Thoracic aorta (tissue), 2 donors: Measurements from ENCODE around the gene GORASP2. TPM values are rescaled to one million over a fixed set of nuclear protein-coding genes. Genes with fewer than 3 reads are reported as not detected.

Experiments
- ATAC-seq: fragments of 150-250 bp; one replicate; pipeline ENCODE4 v1.8.0; 2017; ENCODE audit warnings: low read depth; ENCODE audit not compliant: insufficient number of reproducible peaks, low FRiP score
- DNase-seq: peaks from one replicate; pipeline ENCODE4 v3.0.0-alpha.2; 2020; ENCODE audit warnings: low spot score
- H3K27ac ChIP-seq, 2 donors: fragments of 200-600 bp; sonication (generic); 1 replicate in 1 of 2; 2 replicates in 1 of 2; pipeline ENCODE4 v1.5.1; 2016; ENCODE audit warnings: mild to moderate bottlenecking in 2 of 2, moderate library complexity in 2 of 2
- H3K27me3 ChIP-seq: fragments of 200-600 bp; sonication (generic); replicated peaks from 2 replicates; pipeline ENCODE4 v1.6.0; 2016; ENCODE audit warnings: mild to moderate bottlenecking; ENCODE audit not compliant: insufficient read depth
- H3K36me3 ChIP-seq: fragments of 200-600 bp; sonication (generic); one replicate; pipeline ENCODE4 v1.5.1; 2016
- H3K4me1 ChIP-seq, 2 donors: fragments of 200-600 bp; sonication (generic); 1 replicate in 1 of 2; 2 replicates in 1 of 2; pipeline versions ENCODE4 v1.5.1 to v1.6.0; 2016; ENCODE audit warnings: low read depth in 2 of 2, mild to moderate bottlenecking in 1 of 2; ENCODE audit not compliant: control insufficient read depth in 1 of 2
- H3K4me3 ChIP-seq: fragments of 200-600 bp; sonication (generic); 2 replicates; pipeline ENCODE4 v1.5.1; 2016; ENCODE audit warnings: mild to moderate bottlenecking
- H3K9me3 ChIP-seq: fragments of 200-600 bp; sonication (generic); 2 replicates; pipeline ENCODE4 v1.5.1; 2016
- CTCF ChIP-seq: fragments of 200-600 bp; sonication (generic); IDR thresholded peaks from one replicate; pipeline ENCODE4 v1.5.1; 2019; ENCODE audit warnings: antibody characterized with exemption
- total RNA-seq, 2 donors: library from RNA; depleted of rRNA; stranded (reverse); fragments of >200 nt; gene quantifications; one replicate each; pipeline versions ENCODE4 v1.1.0 to v1.2.3, GENCODE V29; 2016

Gene GORASP2
- 10 to 100 TPM; 46.3 to 50.9 TPM for total RNA-seq

DNA sequence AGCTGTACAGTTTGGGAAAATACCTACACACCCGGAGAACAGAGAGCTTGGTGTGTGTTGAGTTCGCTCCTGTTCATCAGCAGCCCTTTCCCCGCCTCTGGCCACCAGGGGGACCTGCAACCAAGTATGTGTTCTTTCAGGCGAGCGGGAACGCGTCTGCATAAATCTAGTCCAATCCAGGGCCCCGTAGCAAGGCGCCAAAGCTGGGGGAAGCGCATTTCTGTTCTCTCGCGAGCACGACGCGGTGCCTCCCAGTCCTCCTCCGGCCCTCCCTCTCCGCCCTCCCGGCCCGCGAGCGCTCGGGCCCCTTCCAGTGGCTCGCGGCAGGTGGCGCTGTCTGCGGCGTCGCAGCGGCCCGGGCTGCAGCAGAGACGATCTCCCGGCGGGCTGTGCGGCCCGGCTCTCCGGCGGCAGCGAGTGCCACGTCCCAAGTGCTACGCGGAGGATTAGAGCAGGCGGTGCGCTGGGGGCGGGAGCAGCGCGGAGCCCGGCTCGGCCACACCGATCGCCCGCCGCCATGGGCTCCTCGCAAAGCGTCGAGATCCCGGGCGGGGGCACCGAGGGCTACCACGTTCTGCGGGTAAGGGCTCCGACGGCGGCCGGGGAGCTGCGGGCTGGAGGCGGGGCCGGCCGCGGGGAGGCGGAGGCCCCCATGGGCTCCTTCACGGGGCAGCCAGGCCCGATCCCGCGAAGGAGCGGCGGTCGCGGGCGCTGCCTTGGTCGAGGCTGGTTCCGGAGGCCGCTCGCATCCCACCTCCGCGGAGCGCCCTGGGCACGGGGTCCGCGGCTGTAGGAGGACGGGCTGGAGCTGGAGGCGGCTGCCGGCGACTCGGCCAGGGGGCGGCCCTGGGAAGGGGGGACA, at the start of gene GORASP2:
Gene GORASP2, plus strand, starts transcription at position 430 of the 862 bp plus-strand sequence. Its CDS starts 88 bp downstream, at position 518.
- ATAC-seq: peak; percentile 98
- Histone ChIP-seq H3K4me3 (peak within 1 kb of the TSS; percentile 86), H3K36me3 (no peaks in the 10 kb centered on the region), H3K27me3 (no peaks in the 10 kb centered on the region), H3K27ac (peak within 1 kb of the TSS; percentile 83 to 91), H3K9me3 (no peaks in the 10 kb centered on the region), H3K4me1 (peaks cover 20 to 37% of the 10 kb centered on the region in 2 donors)
- peak; percentile 96 for TF ChIP-seq CTCF
- peak; percentile 99 for DNase-seq

GRCh38 chr2:170881840-170882239, 47.2 kb upstream of the GORASP2 start:
- ATAC-seq (no peak), DNase-seq (no peak)
- no peaks in the 10 kb centered on the region for H3K27me3 ChIP-seq
- H3K36me3 ChIP-seq: no peaks in the 10 kb centered on the region
- no peaks in the 10 kb centered on the region for H3K4me1 ChIP-seq
- H3K9me3 ChIP-seq: no peaks in the 10 kb centered on the region
- H3K27ac ChIP-seq: no peak overlapping the region
- no peak for TF ChIP-seq CTCF
- no peak overlapping the region for H3K4me3 ChIP-seq

- no peak for ATAC-seq
- H3K27ac ChIP-seq: no peak overlapping the region
- DNase-seq: no peak
- H3K27me3 ChIP-seq: no peaks in the 10 kb centered on the region
- H3K4me3 ChIP-seq: no peak overlapping the region
- no peaks in the 10 kb centered on the region for H3K4me1 ChIP-seq
- no peak for TF ChIP-seq CTCF
- H3K9me3 ChIP-seq: no peaks in the 10 kb centered on the region
- H3K36me3 ChIP-seq: no peaks in the 10 kb centered on the region
Observed at GRCh38 chr2:170882758-170883157, 46.3 kb upstream of the GORASP2 start.

DNA sequence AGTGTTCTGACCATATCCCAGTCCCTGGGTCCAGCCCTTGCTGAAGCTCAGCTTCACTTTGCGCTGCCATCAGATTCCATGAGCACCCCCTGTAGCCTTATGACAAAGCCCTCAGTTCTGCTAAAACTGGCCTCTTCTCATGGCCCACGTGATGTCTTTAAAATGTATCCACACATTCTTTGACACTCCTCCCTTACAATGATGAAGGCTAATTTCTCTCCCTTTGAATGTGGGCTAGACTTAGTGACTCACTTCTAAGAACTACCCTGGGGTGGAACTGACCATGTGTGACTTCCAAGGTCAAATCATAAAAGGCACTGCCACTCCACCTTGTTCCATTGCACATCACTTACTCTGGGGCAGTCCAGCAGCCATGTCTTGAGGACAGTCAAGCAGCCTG, 45.4 kb upstream of the GORASP2 start:
- H3K9me3 ChIP-seq: no peaks in the 10 kb centered on the region
- ATAC-seq: no peak
- no peak overlapping the region for H3K4me3 ChIP-seq
- no peaks in the 10 kb centered on the region for H3K27me3 ChIP-seq
- no peaks in the 10 kb centered on the region for H3K36me3 ChIP-seq
- DNase-seq: no peak
- no peaks in the 10 kb centered on the region for H3K4me1 ChIP-seq
- no peak overlapping the region for H3K27ac ChIP-seq
- no peak for TF ChIP-seq CTCF

GRCh38 chr2:170885130-170885791, 43.8 kb upstream of the GORASP2 start:
- ATAC-seq: no peak

More at GRCh38 chr2:170885130-170885791, 43.8 kb upstream of the GORASP2 start:
- DNase-seq: no peak
- H3K4me1 ChIP-seq: no peaks in the 10 kb centered on the region
- no peaks in the 10 kb centered on the region for H3K9me3 ChIP-seq
- H3K27ac ChIP-seq: no peak overlapping the region
- H3K27me3 ChIP-seq: no peaks in the 10 kb centered on the region
- no peak for TF ChIP-seq CTCF
- H3K4me3 ChIP-seq: no peak overlapping the region
- no peaks in the 10 kb centered on the region for H3K36me3 ChIP-seq
